K562 (cell line): ENCODE data around the gene NUDCD3. TPM values are rescaled to one million over a fixed set of nuclear protein-coding genes. Genes with fewer than 3 reads are reported as not detected.

Experiments
- FOXK2 ChIP-seq, 2 experiments: fragments of 450-650 bp; IDR thresholded peaks in 1 of 2; conservative IDR thresholded peaks in 1 of 2; 2 replicates each; pipeline ENCODE4 v1.6.1; 2016; ENCODE audit warnings: low read depth in 2 of 2, mild to moderate bottlenecking in 1 of 2
- HNRNPH1 ChIP-seq: fragments of 200-400 bp; formaldehyde crosslinking; optimal IDR thresholded peaks from 2 replicates; pipeline ENCODE3; 2017; ENCODE audit warnings: low read depth, mild to moderate bottlenecking, low read length, moderate library complexity
- MED1 ChIP-seq: sonication (generic); formaldehyde crosslinking; IDR thresholded peaks from 2 replicates; pipeline ENCODE4 v1.8.1; 2023; ENCODE audit warnings: missing genetic modification reagents, borderline replicate concordance
- RBM39 ChIP-seq: fragments of 200-400 bp; formaldehyde crosslinking; optimal IDR thresholded peaks from 2 replicates; pipeline ENCODE3; 2018; ENCODE audit warnings: low read depth, low read length
- ZKSCAN8 ChIP-seq: fragments of 200-800 bp; sonication (Bioruptor generic); IDR thresholded peaks from 2 replicates; pipeline ENCODE4 v1.6.1; 2016; ENCODE audit warnings: missing genetic modification characterization, missing compliant biosample characterization
- ZNF24 ChIP-seq: fragments of 450-650 bp; IDR thresholded peaks from 2 replicates; pipeline ENCODE4 v1.6.1; 2016
- polyA plus RNA-seq, 8 experiments: library from polyadenylated mRNA; depleted of rRNA in 4 of 8; stranded (reverse) in 5 of 8; unstranded in 3 of 8; fragments of >200 nt; fragmentation: Nextera tagmentation in 2 of 8; fragmentation: Illumina TruSeq in 1 of 8; extraction: Ambion mirVana in 2 of 8; extraction: Trizol in 1 of 8; gene quantifications; 2 replicates each; pipeline versions ENCODE4 v1.2.1 to v1.2.3, GENCODE V29; 2011 to 2014; ENCODE audit warnings: inconsistent platforms in 1 of 8, missing spikeins in 1 of 8
- total RNA-seq, 7 experiments: library from RNA; depleted of rRNA in 6 of 7; stranded (reverse); fragments of >200 nt in 6 of 7; fragmentation: Illumina TruSeq in 2 of 7; extraction: Trizol in 2 of 7; gene quantifications; 2 replicates each; pipeline versions ENCODE4 v1.2.1 to v1.2.3, GENCODE V29; 2011 to 2021; ENCODE audit warnings: low replicate concordance in 1 of 7
- TF ChIP-seq, protein P1 (sequence below): sonication (generic); formaldehyde crosslinking; IDR thresholded peaks from 2 replicates; pipeline ENCODE4 v1.8.0; 2023; ENCODE audit warnings: mild to moderate bottlenecking, missing genetic modification reagents
- TF ChIP-seq, protein P2 (sequence below): fragments of 150-350 bp; IDR thresholded peaks from 2 replicates; pipeline ENCODE4 v1.6.1; 2014; ENCODE audit warnings: low read depth, mild to moderate bottlenecking, low read length, borderline replicate concordance
- TF ChIP-seq, protein P3 (sequence below), 3 experiments: IDR thresholded peaks in 2 of 3; conservative IDR thresholded peaks in 1 of 3; 2 replicates each; pipeline ENCODE4 v1.5.1; 2011 to 2012; ENCODE audit warnings: low read length in 3 of 3, mild to moderate bottlenecking in 3 of 3, control low read depth in 2 of 3, improper control_type of control experiment in 1 of 3, inconsistent platforms in 1 of 3, low read depth in 1 of 3, mixed read lengths in 1 of 3, moderate library complexity in 1 of 3; ENCODE audit not compliant: insufficient read depth in 2 of 3
- TF ChIP-seq, protein P4 (sequence below): fragments of 450-650 bp; IDR thresholded peaks from 2 replicates; pipeline ENCODE4 v1.7.0; 2016; ENCODE audit warnings: borderline replicate concordance

Gene NUDCD3
- total and polyA plus RNA-seq, 9 of the 15 experiments (the other 6 are each of a cell fraction or from before 2014, with no cell fraction given): 24.8 to 64.2 (median 42.6) TPM

DNA sequence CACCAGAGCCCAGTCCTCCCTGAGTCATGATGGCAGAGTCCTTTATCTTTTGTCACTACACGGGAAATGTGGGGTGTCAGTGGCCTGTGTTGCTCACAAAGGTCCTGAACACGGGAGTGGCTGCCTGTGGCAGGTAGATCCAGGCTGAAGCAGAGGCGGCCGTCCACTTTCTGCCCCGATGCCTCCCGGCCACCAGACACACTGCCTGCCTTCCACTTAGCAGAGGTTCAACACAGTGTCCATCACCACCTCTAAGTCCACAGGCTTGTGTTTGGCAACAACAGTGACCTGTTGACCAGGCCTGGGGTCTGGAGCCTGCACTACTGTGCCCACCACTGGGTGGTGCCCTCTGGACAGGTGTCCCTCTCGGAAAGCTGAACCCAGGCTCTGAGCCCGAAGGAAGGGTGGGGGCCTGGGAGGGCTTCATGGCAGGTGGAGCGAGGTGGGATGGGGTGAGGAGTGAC is 115.2 kb downstream of the NUDCD3 start (continued):
- TF ChIP-seq MED1 (CRISPR knock-in tag): no peak
- TF ChIP-seq HNRNPH1: no peak
- TF ChIP-seq, protein P1, sequence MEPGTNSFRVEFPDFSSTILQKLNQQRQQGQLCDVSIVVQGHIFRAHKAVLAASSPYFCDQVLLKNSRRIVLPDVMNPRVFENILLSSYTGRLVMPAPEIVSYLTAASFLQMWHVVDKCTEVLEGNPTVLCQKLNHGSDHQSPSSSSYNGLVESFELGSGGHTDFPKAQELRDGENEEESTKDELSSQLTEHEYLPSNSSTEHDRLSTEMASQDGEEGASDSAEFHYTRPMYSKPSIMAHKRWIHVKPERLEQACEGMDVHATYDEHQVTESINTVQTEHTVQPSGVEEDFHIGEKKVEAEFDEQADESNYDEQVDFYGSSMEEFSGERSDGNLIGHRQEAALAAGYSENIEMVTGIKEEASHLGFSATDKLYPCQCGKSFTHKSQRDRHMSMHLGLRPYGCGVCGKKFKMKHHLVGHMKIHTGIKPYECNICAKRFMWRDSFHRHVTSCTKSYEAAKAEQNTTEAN (CRISPR knock-in tag): no peak
- no peak for TF ChIP-seq FOXK2 (conservative IDR thresholded peaks at IDR 0.05 in 1 of 2, IDR thresholded peaks at IDR 0.05 in 1 of 2; ENCODE audit: low read depth in 2 of 2)
- TF ChIP-seq ZNF24: no peak
- no peak for TF ChIP-seq RBM39
- TF ChIP-seq, protein P2, sequence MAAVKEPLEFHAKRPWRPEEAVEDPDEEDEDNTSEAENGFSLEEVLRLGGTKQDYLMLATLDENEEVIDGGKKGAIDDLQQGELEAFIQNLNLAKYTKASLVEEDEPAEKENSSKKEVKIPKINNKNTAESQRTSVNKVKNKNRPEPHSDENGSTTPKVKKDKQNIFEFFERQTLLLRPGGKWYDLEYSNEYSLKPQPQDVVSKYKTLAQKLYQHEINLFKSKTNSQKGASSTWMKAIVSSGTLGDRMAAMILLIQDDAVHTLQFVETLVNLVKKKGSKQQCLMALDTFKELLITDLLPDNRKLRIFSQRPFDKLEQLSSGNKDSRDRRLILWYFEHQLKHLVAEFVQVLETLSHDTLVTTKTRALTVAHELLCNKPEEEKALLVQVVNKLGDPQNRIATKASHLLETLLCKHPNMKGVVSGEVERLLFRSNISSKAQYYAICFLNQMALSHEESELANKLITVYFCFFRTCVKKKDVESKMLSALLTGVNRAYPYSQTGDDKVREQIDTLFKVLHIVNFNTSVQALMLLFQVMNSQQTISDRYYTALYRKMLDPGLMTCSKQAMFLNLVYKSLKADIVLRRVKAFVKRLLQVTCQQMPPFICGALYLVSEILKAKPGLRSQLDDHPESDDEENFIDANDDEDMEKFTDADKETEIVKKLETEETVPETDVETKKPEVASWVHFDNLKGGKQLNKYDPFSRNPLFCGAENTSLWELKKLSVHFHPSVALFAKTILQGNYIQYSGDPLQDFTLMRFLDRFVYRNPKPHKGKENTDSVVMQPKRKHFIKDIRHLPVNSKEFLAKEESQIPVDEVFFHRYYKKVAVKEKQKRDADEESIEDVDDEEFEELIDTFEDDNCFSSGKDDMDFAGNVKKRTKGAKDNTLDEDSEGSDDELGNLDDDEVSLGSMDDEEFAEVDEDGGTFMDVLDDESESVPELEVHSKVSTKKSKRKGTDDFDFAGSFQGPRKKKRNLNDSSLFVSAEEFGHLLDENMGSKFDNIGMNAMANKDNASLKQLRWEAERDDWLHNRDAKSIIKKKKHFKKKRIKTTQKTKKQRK: no peak
- no peak for TF ChIP-seq ZKSCAN8
- TF ChIP-seq, protein P3, sequence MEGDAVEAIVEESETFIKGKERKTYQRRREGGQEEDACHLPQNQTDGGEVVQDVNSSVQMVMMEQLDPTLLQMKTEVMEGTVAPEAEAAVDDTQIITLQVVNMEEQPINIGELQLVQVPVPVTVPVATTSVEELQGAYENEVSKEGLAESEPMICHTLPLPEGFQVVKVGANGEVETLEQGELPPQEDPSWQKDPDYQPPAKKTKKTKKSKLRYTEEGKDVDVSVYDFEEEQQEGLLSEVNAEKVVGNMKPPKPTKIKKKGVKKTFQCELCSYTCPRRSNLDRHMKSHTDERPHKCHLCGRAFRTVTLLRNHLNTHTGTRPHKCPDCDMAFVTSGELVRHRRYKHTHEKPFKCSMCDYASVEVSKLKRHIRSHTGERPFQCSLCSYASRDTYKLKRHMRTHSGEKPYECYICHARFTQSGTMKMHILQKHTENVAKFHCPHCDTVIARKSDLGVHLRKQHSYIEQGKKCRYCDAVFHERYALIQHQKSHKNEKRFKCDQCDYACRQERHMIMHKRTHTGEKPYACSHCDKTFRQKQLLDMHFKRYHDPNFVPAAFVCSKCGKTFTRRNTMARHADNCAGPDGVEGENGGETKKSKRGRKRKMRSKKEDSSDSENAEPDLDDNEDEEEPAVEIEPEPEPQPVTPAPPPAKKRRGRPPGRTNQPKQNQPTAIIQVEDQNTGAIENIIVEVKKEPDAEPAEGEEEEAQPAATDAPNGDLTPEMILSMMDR (IDR thresholded peaks at IDR 0.05 in 2 of 3, conservative IDR thresholded peaks at IDR 0.05 in 1 of 3; ENCODE audit: insufficient read depth in 2 of 3, low read depth in 1 of 3, low read length in 3 of 3): peak; percentile 52 to 61 (median 53)
- TF ChIP-seq, protein P4, sequence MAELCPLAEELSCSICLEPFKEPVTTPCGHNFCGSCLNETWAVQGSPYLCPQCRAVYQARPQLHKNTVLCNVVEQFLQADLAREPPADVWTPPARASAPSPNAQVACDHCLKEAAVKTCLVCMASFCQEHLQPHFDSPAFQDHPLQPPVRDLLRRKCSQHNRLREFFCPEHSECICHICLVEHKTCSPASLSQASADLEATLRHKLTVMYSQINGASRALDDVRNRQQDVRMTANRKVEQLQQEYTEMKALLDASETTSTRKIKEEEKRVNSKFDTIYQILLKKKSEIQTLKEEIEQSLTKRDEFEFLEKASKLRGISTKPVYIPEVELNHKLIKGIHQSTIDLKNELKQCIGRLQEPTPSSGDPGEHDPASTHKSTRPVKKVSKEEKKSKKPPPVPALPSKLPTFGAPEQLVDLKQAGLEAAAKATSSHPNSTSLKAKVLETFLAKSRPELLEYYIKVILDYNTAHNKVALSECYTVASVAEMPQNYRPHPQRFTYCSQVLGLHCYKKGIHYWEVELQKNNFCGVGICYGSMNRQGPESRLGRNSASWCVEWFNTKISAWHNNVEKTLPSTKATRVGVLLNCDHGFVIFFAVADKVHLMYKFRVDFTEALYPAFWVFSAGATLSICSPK: no peak
- TF ChIP-seq, all 486 proteins: peak for 4
